GM19324 (cell line): ENCODE measurements around the gene CHID1.

Source experiments
- ATAC-seq: cut with Tn5 transposase; IDR thresholded peaks from one replicate; pipeline ENCODE4 v1.9.1; 2021; ENCODE audit warnings: mild to moderate bottlenecking, moderate library complexity; ENCODE audit not compliant: unreplicated experiment, low FRiP score

The CHID1 gene

DNA sequence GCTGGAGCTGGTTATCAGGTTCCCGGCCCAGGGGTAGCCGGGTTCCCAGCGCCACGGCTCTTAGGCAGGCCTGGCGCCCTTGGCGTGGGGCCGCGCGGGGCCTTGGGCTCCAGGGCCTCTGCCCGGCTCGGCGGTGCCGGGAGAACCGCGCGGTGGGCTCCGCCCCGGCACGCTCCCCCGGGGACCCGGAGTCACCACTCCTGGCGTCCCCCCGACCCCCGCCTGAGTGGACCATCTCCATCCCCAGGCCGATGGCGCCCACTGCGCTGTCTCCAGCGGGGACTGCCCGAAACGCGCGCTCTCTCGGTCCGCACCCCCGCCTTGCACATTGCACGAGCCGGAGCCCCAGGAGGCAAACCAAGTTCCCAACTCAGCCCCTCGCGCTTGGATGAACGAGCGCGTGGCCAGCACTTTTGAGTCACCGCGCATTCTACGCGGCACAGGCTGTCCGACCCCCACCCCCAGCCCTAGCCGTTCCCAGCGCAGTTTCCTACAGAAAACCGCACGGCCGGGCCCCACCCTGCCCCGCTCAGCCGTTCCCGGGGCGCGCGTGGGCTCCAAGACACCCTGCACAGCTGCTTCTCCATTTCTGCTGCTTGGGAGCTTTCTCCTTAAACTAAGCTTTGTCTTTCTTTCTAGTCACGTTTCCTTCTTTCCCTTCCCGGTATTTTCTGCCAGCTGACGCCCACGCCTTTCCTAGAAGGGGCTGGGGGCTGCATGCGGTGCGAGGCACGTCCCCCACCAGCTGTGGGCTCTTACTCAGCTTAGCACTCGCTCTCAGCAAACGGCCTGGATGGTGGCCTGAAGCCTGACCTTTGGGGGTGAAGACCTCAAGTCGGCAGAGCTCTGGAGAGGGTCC lies 650 bp upstream of the CHID1 start:
- ATAC-seq: no peak

DNA sequence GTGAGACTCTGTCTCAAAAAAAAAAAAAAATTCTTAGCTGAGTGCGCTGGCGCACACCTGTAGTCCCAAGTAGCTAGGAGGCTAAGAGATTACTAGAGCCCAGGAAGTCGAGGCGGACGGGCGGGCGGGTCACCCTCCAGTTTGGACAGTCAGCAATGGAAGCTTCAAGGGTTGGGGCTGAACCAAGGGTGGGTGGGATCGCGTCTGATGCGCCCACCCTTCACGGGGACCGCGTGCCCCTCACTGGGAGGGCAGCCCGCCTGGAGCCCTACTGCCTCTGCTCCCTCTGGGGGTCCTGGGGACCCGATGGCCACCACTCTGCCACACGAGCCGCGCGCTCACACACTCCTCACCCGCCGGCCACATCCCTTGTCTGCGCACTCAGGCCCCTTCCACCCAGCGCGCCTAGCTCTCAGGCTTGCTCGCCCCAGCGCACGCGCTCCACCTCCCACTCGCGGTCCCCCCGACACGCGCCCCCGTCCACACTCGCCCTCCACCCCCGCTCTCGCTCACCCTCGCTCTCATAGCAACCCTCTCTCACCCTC lies 494 bp downstream of the CHID1 start:
- no peak for ATAC-seq

DNA sequence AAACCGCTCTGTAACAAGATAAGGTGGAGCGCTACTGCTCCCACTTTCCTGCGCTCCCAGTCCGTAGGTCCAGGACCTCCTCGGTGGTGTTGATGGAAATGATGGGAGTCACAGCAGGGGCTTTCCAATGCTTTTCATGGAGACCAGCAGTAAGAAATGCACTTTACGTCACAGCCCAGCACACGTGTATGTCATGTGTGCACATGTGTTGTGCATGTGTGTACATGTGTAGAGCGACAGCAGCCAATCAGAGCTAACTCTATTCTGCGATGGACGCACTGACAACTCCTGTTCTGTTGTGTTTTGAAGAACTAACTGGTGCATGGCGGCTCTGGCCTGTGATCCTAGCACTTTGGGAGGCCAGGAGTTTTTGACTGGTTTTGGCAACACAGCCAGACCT lies 1.2 kb downstream of the CHID1 start:
- ATAC-seq: no peak

DNA sequence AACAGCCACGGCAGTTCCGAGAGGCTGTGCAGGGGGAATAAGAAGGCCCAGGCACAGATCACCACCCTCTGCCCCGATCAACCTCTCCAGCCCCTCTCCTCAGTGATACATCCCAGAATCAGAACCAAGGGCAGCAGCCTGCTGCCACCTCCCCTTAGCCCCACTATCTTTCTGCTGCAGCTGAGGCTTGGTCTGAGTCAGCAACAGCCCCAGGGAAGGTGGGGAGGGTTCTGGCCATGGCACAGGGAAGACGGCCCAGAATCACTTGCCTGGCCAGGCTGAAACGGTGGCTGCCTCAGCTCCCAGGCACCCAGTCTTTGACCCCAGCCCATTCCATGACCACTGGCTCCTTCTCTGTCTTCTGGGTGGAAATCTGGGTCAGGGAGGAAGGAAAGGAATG lies 2.3 kb downstream of the CHID1 start:
- ATAC-seq: no peak

DNA sequence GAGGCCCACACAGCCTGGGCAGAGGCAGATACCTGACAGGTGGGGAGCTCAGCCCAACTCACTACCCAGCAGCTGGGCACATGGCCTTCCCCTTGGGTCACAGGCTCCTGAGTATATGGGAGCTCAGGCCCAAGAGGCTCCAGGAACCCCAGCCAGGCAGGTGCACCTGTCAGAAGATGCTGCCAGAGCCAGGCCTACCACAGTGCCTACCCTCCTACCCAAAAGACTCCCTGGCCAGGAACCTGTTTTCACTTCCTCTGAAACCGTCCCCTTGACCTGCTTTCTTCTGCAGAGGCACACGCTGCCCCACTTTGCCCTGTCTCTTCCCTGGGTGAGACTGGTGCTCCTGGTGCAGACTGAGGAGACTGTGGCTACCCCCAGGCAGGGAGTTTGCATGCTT lies 2.9 kb downstream of the CHID1 start:
- no peak for ATAC-seq

DNA sequence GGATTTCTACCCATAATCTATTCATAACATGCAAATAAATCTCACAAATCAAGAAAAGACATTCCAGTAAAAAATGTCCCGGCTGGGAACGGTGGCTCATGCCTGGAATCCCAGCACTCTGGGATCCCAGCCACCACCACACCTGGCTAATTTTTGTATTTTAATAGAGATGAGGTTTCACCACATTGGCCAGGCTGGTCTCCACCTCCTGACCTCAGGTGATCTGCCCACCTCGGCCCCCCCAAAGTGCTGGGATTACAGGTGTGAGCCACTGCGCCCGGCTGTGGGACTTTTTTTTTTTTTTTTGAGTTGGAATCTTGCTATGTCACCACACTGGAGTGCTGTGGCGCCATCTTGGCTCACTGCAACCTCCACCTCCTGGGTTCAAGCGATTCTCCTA lies 4.7 kb downstream of the CHID1 start:
- ATAC-seq: no peak

DNA sequence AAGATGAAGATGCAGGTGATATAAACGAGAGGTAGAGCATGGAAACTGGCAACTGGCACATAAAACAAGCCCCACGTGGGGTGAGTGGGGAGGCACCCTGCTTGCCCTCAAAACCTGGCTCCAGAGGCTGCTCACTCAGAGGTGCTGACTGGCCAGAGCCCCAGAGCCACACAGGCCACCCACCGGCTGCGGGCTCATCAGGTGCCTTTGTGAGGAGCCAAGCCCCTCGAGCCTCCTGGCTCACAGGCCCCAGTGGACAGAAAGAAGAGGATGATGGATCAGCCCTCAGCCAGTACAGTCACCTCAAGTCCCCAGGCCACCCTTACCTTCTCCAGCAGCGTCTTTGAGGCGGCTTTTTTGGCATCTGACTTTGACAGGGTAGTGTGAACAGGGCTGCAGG lies 6.2 kb downstream of the CHID1 start:
- no peak for ATAC-seq

DNA sequence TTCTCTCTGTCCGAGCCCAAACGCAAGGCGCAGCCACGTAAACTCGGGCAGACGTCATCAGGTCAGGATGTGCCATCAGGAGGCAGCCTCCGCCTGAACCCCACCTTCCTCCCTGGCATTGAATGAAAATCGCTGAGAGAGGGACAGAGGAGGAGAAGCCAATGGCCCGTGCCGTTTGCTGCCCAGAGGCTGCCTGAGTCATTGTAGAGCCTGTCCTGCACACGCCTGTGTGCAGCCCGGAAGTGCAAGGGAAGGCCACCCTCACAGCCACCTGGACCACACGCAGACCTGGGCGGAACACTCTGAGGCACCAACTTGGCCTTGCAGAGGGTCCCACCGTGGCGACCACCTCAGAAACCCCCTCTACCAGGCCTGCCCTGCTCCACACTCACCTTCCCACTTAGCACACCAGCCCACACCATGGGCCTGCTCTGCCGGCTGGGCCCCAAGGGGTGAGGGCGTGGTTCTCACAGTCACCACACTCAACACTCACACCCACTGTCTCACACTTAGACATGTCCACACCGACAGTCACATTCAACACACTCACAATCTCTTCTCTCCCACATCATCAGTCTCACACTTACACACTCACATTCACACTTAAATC lies 9.1 kb downstream of the CHID1 start:
- no peak for ATAC-seq

DNA sequence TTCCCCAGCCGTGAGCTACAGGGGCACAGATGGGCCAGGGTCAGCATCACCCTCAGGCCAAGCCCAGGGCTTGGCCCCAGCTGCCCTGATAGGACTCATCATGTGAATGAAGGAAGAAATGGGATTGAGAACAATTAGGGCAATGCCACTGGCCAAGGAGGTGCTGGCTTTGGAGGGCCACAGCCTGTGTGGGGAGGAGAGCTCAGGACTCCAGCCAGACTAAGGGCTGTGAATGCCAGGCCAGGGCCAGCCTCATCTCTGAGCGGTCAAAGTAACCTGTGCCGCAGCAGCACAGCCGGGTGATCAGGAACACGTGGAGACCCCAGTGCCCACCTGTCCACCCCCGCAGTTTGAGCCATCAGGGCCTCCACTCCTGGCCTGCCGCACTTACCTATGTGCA lies 10.1 kb downstream of the CHID1 start:
- ATAC-seq: no peak

DNA sequence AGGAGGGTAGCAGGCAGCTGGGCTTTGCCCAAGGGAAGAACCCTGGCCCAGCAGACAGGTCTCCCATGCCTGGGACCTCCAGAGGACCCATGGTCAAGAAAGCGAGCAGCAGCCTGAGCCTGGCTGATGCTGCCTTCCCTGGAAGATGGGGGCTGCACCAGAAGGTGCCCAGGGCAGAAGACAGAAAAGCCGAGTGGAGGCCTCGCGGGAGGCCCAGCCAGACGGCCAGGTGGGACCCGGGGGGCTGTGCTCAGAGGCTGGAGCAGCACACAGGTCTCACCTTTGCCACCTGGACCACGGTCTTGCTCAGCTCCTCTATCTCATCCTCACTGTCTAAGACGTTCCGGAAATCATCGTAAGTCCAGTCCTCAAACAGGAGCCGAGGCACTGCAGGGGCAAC lies 10.9 kb downstream of the CHID1 start:
- ATAC-seq: no peak

DNA sequence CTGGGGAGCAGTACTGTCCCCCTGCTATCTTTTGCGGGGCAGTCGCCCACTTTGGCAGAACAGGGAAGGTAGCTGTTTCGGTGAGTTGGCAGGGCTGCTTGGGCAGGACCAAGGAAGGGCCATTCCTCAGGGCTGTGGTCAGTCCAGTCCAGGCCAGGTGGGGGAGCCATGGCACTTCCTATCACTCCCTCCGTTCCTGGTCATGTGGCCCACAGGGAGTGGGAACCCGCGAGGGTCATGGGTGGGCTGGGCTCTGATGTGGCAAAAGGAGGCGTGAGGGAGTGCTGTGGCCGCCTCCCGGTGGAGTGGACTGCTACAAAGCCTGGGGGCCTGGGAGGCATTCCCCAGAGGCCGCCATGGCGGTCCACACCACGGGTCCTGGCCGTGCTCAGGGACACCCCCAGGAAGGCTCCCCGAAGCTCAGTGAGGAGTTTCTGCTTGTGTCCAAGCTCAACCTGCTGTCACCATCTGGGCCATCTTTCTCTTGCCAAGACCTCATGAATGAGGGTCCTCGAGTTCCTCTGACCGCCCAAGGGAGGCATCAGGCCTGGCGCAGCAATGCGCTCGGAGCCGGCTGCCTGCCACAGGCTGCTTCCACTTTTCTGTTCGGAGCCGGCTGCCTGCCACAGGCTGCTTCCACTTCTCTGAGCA lies 11.9 kb downstream of the CHID1 start:
- no peak for ATAC-seq

DNA sequence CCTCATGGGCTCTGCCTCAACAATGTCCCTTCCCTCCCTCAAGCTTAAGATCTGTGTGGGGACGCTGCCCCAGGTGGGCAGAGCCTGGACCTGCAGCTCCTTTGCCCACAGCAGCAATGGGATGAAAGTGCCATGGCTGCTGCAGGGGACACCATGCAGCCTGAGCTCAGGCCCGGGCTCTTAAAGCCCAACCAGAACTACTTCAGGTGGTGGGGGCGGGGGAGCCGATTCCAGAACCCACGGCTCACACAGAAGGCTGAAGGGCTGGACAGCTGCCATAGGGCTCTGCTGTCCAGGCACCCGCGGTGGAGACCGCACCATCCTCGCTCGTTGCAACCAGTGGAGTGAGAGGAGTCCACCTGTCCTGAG lies 12.5 kb downstream of the CHID1 start:
- no peak for ATAC-seq

DNA sequence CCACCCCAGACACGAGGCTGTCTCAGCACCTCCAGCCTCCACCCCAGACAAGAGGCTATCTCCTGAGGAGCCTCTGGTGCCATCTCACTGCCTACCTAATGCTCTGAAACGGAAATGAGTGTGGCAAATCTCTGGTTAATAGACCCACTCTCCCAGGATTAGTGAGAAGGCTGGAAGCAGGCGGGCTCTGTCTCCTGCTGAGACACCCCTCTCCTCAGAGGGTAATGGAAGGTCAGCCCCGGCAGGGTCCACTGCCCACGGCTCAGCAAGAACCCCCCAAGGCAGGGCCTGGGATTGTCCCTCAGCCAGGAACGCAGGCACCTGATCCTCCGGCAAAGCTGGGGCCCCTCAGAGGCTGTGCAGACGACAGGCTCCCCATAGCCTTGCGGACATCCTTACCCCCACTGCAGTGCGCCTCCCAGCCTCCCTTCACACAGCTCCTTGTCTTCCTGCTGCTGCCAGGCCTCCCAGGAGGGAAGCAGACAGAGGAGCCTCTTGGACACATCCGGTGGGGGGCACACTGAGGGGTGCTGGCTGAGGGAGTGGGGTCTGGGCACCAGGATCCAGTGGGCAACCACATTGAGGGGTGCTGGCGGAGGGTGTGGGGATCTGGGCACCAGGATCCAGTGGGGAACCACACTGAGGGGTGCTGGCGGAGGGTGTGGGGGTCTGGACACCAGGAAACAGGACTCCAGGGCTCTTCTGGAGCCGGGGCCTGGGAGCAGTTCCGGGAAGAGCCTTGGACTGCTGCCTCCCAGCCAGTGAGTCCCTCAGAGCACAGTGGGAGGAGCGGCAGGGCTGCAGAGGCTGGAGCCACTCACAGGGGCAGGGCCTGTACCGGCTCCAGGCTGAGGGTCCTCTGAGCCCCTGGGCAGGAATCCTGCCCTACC lies 13.1 kb downstream of the CHID1 start:
- ATAC-seq: no peak

DNA sequence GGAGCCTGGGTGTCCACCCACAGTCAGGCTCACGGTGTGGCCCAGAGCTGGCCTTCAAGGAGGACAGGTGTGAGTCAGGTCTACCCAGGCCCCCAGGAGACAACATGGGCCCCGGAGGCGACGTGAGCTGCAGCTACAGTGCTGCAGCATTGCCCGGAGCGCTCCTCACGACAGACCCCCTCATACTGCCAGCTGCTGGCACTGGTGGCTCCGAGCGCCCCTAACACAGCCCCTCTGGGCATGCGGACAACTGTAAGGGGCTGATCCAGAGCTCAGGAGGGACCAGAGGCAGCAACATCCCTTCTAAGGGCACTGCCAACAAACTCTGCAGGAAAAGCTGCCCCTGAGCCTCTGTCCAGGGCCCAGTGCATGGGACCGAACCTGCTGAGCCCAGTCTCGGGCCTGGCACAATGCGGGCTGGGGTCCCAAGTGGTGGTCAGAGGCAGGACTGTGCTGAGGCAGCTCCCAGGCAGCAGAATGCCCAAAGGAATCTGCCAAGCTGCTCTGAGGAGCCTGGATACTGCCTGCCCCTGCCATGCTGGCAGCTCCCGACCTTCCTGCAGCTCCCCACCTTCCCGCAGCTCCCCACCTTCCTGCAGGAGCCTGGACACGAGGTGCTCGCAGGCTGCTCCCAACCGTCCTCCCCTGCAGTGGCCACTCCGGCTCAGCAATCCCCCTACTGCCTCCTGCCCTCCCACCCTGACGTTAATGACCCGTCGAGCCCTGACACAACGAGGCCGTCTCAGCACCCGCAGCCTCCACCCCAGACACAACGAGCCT lies 15.1 kb downstream of the CHID1 start:
- ATAC-seq: no peak

DNA sequence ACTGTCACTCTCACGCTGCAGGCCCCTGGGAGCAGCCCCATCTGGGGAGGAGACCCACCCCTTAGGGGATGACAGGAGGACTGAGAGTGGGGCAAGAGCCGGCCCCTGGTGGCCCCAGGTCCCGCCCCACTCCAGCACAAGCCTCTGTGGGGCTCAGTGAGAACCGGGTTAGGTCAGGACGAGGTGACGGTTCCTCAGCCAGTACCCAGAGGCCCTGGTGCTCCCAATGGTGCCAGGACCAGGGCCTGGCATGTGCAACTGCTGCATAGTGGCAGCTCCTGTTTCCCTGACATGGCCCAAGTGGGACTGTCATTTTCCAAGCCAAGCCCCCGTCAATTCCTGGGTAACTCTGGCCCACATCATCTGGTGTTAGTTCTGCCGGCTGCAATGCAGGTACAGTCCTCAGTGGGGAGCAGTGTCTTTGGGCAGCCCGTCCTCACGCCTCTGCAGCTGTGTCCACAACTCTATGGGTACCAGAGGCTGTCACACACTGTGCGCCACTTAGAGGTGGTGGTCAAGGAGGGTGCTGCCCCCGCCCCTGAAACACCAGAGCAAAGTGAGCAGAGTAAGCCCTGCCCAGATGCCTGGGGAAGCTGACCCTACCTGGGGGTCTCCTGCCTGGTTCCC lies 15.9 kb downstream of the CHID1 start:
- no peak for ATAC-seq

DNA sequence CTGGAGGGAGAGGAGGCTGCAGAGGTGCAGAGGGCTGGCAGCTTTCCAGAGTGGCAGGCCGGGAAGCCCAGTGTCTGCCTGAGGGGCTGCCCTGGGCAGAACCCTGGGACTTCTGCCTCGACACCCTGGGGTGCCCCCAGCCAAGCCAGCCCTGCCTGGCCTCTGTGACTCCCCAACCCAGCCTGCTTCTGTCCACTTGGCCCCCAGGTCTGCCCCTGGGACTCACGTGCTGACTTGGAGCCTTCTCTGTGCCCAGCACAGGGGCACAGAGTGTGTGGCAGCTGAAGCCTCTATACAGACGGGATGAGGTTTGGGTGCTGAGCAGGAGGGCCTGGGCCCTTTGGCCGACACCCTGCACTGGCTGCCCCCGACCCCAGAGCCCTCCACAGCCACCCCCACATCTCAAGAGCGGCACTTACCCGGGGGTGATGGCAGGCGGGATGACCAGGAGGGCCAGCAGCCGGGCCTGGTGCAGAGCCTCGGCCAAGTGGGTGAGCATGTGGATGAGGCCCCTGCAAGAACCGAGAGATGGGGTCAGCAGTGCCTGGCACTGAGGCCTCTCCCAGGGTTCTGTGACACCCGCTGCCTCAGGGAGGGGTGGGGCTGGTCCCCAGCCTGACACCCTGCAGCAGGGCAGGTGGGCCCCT lies 17.5 kb downstream of the CHID1 start:
- ATAC-seq: no peak

DNA sequence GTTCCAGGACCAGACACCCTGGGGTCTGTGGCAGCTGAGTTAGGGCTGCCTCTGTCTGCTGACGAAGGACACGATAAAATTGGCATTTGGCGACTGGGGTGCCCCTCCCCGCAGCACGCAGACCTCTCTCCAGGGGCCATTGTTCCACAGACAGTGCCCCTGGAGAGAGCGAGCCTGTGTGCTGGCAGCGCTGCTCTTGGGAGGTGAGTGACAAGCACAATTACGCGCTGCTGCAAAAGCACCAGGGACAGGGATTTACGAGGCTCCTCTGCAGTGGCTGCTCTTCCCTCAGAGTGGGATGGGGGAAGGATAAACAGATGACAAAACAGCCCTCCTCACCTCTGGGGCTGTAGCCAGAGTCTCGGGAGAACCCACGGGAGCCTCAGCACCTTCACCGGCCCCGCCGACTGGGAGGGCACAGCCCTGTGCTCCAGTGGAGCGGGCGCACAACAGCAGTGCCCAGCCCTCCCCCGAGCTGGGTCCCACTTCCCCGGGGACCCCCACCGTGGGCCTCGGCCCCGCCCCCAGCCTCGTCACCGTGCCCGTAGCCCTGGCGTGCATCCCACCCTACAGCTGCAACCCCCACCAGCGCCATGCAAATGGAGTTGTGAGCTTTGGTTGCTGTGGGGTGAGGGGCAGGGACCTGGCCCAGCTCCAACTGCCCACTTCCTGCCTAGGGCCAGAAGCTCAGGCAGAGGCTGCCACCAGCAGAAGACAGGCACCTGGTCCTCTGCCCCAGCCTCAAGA lies 19.6 kb downstream of the CHID1 start:
- no peak for ATAC-seq
